ENCODE data around the gene PLEKHM3.

PLEKHM3 gene

GRCh38 chr2:207876842-207877535 is 148.3 kb downstream of the PLEKHM3 start:
- no peak for DNase-seq

DNA sequence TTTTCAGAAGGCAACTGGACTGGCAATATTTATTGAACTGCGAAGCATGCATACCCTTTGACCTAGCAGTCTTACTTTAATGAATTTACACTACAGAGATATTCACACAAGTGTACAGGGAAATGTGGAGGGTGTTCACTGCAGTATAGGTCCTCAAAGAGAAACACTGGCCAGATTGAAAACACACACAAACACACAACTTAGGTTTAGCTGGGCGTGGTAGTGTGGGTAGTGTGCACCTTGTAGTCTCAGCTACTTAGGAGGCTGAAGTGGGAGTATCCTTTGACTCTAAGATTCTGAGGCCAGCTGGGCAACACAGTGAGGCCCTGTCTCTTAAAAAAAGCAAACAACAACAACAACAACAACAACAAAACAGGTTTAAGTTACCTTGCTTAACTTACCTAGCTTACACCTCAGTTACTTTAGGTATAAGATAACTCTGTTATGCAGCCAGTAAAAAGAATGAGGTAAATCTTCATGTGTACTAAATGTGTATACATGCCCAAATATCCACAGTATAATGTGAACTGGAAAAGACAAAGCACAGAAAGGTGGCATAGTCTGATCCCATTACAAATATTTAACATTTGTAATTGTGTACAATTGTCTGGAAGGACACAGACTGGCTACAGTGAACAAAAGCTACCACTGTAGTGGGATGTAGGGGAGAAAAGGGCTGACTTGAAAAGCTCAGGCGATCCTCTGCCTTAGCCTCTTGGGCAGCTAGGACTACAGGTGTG is 149.7 kb downstream of the PLEKHM3 start:
- no peak for DNase-seq

GRCh38 chr2:207873794-207874193 is 151.5 kb downstream of the PLEKHM3 start:
- no peak for DNase-seq

- DNase-seq = no peak
Measured at GRCh38 chr2:207871911-207872310, 153.4 kb downstream of the PLEKHM3 start.

- DNase-seq = no peak
Measured at GRCh38 chr2:207871506-207871905, 153.8 kb downstream of the PLEKHM3 start.

DNA sequence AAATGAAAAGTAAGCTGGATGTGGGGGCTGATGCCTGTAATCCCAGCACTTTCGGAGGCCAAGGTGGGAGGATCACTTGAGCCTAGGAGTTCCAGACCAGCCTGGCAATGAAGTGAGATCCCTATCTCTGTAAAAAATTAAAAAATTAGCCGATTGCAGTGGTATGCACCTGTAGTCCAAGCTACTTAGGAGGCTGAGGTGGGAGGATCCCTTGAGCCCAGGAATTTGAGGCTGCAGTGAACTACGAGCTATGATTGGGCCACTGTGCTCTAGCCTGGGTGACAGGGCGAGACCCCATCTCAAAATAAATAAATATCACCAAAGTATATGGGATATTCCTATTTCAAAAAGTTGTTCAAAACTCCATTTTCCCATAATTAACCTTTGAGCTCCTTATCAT is 154.5 kb downstream of the PLEKHM3 start:
- no peak for DNase-seq

DNA sequence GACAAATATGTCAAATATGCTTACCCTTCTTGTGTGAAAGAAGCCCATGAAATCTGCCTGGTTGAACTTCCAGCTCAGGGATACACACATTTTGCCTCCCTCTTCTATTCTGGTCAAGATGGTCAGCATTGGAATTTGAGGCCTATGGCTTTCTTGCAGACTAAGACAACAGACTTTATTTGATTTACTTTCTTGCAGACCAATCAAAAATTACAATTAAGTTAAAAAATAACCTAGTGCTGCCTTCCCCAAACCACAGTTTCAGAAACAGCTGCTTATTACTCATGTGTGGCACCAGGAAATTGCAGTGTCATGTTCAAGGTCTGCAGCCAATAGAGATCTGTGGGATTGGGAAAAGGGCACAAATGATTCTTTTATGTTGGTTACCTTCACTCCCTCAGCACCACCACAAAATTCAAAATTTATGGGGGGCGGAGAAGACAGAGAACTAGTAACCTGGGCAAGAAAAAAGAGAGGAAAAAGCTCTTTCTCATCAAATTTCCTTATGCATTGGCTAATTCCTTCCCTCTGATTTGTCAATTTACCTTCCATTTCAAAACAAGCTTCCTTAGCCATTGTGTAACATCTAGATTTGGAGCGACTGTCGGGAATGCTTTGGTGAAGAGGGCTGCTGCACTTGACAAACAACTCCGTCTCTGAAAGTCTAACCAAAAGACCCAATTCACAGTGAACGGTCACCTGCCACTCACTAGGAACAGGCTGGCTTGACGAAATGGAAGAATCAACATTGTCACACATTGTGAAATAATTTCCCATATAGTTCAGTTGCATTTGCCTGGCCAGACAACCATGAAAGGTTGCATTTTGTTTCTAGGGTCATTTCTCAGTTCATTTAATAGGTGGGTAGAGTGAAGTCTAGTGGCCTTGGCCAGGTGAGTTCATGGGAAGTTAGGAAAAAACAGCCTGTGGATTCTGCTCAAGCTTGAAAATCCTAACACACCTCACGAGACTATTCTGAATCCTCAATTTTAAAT is 155.2 kb downstream of the PLEKHM3 start:
- DNase-seq = no peak

- DNase-seq = no peak
Measured at GRCh38 chr2:207868855-207869596, 156.3 kb downstream of the PLEKHM3 start.

DNA sequence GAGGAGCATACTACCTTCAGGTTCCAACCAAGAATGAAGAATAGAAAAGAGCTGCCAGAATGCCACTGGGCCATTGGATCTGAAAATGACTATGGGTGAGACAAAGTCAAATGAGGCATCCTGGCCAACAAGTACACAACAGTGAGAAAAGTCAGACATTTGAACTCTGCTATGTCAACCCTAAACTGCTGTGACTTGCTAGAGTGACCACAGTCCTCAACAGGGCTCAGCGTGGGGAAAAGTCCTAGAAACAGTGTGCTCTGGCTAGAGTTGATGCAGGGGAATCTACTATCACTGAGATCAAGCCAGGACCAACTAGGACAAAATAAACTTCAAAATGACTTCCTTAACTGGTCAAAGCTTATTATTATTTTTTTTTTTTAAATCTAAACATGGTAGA is 157.4 kb downstream of the PLEKHM3 start:
- no peak for DNase-seq

DNA sequence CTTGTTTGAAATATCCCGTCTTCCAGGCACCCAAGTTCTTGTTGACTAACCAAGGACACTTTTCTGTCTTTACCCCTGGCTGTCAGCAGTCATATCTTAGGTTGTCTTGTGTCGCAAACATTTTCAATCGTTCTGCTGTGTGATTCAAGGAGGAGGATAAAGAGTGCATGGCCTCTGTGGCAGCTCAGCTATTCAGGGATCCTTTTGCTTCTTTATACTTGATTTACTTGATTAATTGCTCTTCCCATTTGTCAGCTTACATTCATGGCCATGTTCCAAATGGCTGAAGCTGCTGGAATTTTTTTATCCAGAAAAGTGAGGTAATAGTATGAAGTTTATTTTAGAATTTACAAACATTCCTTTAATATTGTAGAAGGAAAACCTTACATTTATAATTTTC is 158.3 kb downstream of the PLEKHM3 start:
- DNase-seq = no peak

GRCh38 chr2:207865210-207865609 is 160.1 kb downstream of the PLEKHM3 start:
- DNase-seq = no peak

GRCh38 chr2:207863345-207863744 is 162.0 kb downstream of the PLEKHM3 start:
- DNase-seq = no peak

DNA sequence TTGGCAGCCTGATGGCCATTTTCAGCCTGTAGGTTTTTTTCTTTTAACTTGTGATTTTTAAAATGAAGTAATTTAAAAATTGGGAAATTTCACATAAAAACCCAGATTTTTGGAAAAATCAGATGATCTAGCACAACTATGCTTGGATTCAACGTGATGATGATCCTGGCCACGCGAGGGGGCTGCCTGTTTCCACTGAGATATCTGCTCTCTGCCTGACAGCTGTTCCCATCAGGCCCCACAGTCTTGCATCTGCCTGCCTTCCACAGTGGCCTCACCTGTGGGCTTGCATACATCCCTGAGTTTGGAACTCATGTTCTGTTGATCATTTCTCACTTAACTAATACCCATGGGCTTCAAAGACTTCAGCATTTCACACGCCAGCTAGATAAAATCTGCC is 163.5 kb downstream of the PLEKHM3 start:
- no peak for DNase-seq

- DNase-seq = no peak
Measured at GRCh38 chr2:207860685-207861084, 164.6 kb downstream of the PLEKHM3 start.

GRCh38 chr2:207855591-207855990 is 169.7 kb downstream of the PLEKHM3 start:
- no peak for DNase-seq

- DNase-seq = no peak
Measured at GRCh38 chr2:207854484-207855440, 170.6 kb downstream of the PLEKHM3 start.

- DNase-seq = no peak
Measured at GRCh38 chr2:207852791-207853190, 172.5 kb downstream of the PLEKHM3 start.

- no peak for DNase-seq
Measured at GRCh38 chr2:207849443-207849842, 175.9 kb downstream of the PLEKHM3 start.

DNA sequence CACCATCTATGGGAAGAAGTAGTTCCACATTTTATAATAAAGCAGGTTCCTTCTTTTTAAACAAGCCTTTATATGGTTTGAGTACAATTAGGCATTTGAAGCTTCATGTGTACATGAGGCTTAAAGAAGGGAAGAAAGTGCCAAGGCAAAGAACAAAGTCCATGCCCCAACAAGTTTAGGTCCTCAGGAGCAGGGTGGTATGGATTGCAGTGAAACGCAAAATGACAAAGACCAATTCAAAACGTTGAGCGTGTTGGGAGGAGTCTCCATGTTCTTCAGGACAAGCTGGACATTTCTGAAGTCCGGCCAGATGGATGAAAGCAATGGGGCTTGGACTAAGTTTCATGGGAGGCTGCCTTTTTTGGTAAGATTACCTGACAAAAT is 176.8 kb downstream of the PLEKHM3 start:
- no peak for DNase-seq

DNA sequence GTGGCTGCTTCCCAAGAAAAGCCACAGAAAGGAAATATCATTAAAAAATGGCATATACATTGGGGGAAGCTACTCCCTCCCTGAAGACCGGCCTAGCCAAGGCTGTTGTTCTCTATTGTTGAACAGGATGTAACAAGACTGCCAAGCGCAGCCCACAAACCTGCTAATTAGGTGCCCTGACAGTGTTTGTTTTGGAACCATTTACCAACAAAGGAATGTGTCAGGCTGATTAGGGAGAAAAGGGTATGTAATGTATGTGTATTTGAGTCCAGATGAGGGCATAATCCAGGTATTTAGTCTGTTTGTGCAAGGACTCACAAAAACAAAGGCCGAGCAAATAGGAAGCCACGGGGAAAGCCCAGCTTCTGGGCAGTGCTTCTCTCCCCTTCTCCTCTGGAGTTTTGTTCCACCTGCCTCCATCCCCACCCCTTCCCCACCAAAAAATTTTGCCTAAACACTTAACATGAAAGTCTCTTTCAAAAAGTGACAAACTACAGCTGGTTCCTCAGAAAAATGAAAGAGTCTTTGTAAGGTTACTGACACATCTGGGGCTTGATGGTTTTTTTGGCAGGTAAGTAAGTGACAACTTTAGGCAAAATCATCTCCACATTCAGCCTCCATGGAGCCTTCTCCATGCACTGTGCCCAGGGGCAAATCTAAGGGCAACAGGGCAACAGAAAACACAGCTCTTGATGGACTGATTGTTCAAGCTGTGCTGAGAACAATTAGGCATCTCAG is 177.4 kb downstream of the PLEKHM3 start:
- no peak for DNase-seq
